K562 (cell line): ENCODE measurements around the gene SANBR. TPM values are rescaled to one million over a fixed set of nuclear protein-coding genes. Genes with fewer than 3 reads are reported as not detected.

Source experiments
- ATAC-seq: fragments of 200-7000 bp; cut with Tn5 transposase; 3 replicates; pipeline ENCODE4 v1.9.1; 2020; ENCODE audit warnings: moderate library complexity
- BruUV-seq: library from RNA; stranded (reverse); fragments of 400-500 nt; replicated peaks from 2 replicates; lab custom pipeline; 2021; lab: Mats Ljungman, UMichigan
- CTCF ChIA-PET: fragments of 300-600 bp; formaldehyde crosslinking; extraction: SDS; loops from one replicate; lab custom pipeline; 2021; ENCODE audit warnings: low intra/inter-chr PET ratio; lab: Yijun Ruan, JAX
- POLR2A ChIA-PET: fragments of 300-600, 350-650 bp; sonication (Branson Sonifier 250); formaldehyde crosslinking; extraction: SDS; loops from one replicate; lab custom pipeline; 2021; ENCODE audit warnings: antibody characterized with exemption, inconsistent platforms; lab: Yijun Ruan, JAX
- DNase-seq, 4 experiments: peaks; one replicate each; pipeline versions ENCODE4 v3.0.0 to v3.0.0-alpha.2; 2011 to 2018; ENCODE audit warnings: low spot score in 3 of 4, mixed read lengths in 3 of 4; ENCODE audit errors: extremely low read depth in 1 of 4
- FAIRE-seq: peaks from 2 replicates; lab custom pipeline; 2011; peaks lifted over from hg19 to GRCh38; lab: Jason Lieb, UNC
- H2AFZ ChIP-seq: 2 replicates; pipeline ENCODE4 v1.6.0; 2011; ENCODE audit warnings: low read depth, low read length, control low read depth, inconsistent platforms
- H3K27ac ChIP-seq: fragments of 200-600 bp; 3 replicates; pipeline ENCODE4 v1.8.0; 2011; ENCODE audit warnings: low read depth, mild to moderate bottlenecking, control low read depth, inconsistent platforms, low read length, moderate library complexity, mixed read lengths; ENCODE audit errors: extremely low read depth
- H3K27me3 ChIP-seq, 2 experiments: fragments of 300-600 bp in 1 of 2; 2 replicates in 1 of 2; 3 replicates in 1 of 2; pipeline versions ENCODE4 v1.6.0 to v1.8.0; 2011; ENCODE audit warnings: inconsistent platforms in 2 of 2, low read length in 2 of 2, mild to moderate bottlenecking in 1 of 2, mixed read lengths in 1 of 2, moderate library complexity in 1 of 2; ENCODE audit not compliant: control insufficient read depth in 2 of 2, insufficient read depth in 2 of 2
- H3K36me3 ChIP-seq: fragments of 300-600 bp; 3 replicates; pipeline ENCODE4 v1.8.0; 2011; ENCODE audit warnings: mild to moderate bottlenecking, low read length, inconsistent platforms; ENCODE audit not compliant: control insufficient read depth, insufficient read depth
- H3K4me1 ChIP-seq, 2 experiments: fragments of 200-600 bp in 1 of 2; replicated peaks in 1 of 2; 2 replicates in 1 of 2; 3 replicates in 1 of 2; pipeline versions ENCODE4 v1.5.1 to v1.8.0; 2011; ENCODE audit warnings: inconsistent platforms in 2 of 2, low read length in 2 of 2, mild to moderate bottlenecking in 1 of 2, mixed read lengths in 1 of 2, moderate library complexity in 1 of 2; ENCODE audit not compliant: control insufficient read depth in 2 of 2, insufficient read depth in 2 of 2
- H3K4me2 ChIP-seq: 2 replicates; pipeline ENCODE4 v1.6.1; 2011; ENCODE audit warnings: low read length, control low read depth, inconsistent platforms, mixed read lengths; ENCODE audit not compliant: insufficient read depth
- H3K4me3 ChIP-seq: fragments of 200-600 bp; sonication (generic), shearing (Covaris generic); 2 replicates; pipeline ENCODE4 v1.5.1; 2016; ENCODE audit warnings: control low read depth, inconsistent platforms
- H3K79me2 ChIP-seq: fragments of 200-600 bp; 3 replicates; pipeline ENCODE4 v1.8.0; 2011; ENCODE audit warnings: low read length, inconsistent platforms; ENCODE audit not compliant: control insufficient read depth, insufficient read depth
- H3K9ac ChIP-seq, 2 experiments: 2 replicates each; pipeline versions ENCODE4 v1.6.0 to v1.6.1; 2011; ENCODE audit warnings: low read depth in 2 of 2, low read length in 2 of 2, control low read depth in 1 of 2, inconsistent platforms in 1 of 2, mild to moderate bottlenecking in 1 of 2, mixed read lengths in 1 of 2; ENCODE audit not compliant: insufficient read depth in 1 of 2
- H3K9me1 ChIP-seq: one replicate; pipeline ENCODE4 v1.6.0; 2011; ENCODE audit warnings: inconsistent platforms, mild to moderate bottlenecking, low read length, moderate library complexity; ENCODE audit not compliant: control insufficient read depth, insufficient read depth
- H3K9me3 ChIP-seq: replicated peaks from 2 replicates; pipeline ENCODE4 v1.5.1; 2011; ENCODE audit warnings: low read depth, low read length, inconsistent platforms; ENCODE audit not compliant: control insufficient read depth, insufficient read depth
- H4K20me1 ChIP-seq: replicated peaks from 2 replicates; pipeline ENCODE4 v1.6.1; 2011; ENCODE audit warnings: low read length, inconsistent platforms, mixed read lengths; ENCODE audit not compliant: control insufficient read depth, insufficient read depth
- CUX1 ChIP-seq: fragments of 200-800 bp; sonication (Bioruptor generic); IDR thresholded peaks from 2 replicates; pipeline ENCODE4 v1.6.1; 2016; ENCODE audit warnings: missing genetic modification characterization, missing compliant biosample characterization
- E2F3 ChIP-seq: fragments of 250-450 bp; sonication (Bioruptor Pico); IDR thresholded peaks from 2 replicates; pipeline ENCODE4 v1.4.0; 2020; ENCODE audit warnings: mild to moderate bottlenecking
- HDAC2 ChIP-seq: fragments of 450-650 bp; IDR thresholded peaks from 2 replicates; pipeline ENCODE4 v1.6.1; 2016; ENCODE audit warnings: mild to moderate bottlenecking
- RBM15 ChIP-seq: fragments of 200-400 bp; formaldehyde crosslinking; IDR thresholded peaks from 2 replicates; pipeline ENCODE4 v1.6.1; 2018; ENCODE audit warnings: mild to moderate bottlenecking, low read length, moderate library complexity; ENCODE audit not compliant: insufficient read depth
- ZFX ChIP-seq: sonication (generic); formaldehyde crosslinking; IDR thresholded peaks from 2 replicates; pipeline ENCODE4 v1.8.0; 2022; ENCODE audit warnings: mild to moderate bottlenecking, missing genetic modification reagents, moderate library complexity
- ZZZ3 ChIP-seq: fragments of 450-650 bp; IDR thresholded peaks from 2 replicates; pipeline ENCODE4 v1.6.1; 2016; ENCODE audit warnings: antibody characterized with exemption, mild to moderate bottlenecking, moderate library complexity
- in situ Hi-C: fragments of 300-500 bp; cut with MboI; formaldehyde crosslinking; loops from 4 replicates; pipeline ENCODE4 v1.15.0; 2018; ENCODE audit warnings: inconsistent platforms, mixed read lengths
- intact Hi-C: fragments of 100-400 bp; cut with micrococcal nuclease; formaldehyde crosslinking; loops from 2 replicates; pipeline ENCODE4 v1.14.2; 2022
- polyA plus RNA-seq, 8 experiments: library from polyadenylated mRNA; depleted of rRNA in 4 of 8; stranded (reverse) in 5 of 8; unstranded in 3 of 8; fragments of >200 nt; fragmentation: Nextera tagmentation in 2 of 8; fragmentation: Illumina TruSeq in 1 of 8; extraction: Ambion mirVana in 2 of 8; extraction: Trizol in 1 of 8; gene quantifications; 2 replicates each; pipeline versions ENCODE4 v1.2.1 to v1.2.3, GENCODE V29; 2011 to 2014; ENCODE audit warnings: inconsistent platforms in 1 of 8, missing spikeins in 1 of 8
- total RNA-seq, 7 experiments: library from RNA; depleted of rRNA in 6 of 7; stranded (reverse); fragments of >200 nt in 6 of 7; fragmentation: Illumina TruSeq in 2 of 7; extraction: Trizol in 2 of 7; gene quantifications; 2 replicates each; pipeline versions ENCODE4 v1.2.1 to v1.2.3, GENCODE V29; 2011 to 2021; ENCODE audit warnings: low replicate concordance in 1 of 7

SANBR gene
- total and polyA plus RNA-seq, 9 of the 15 experiments (the other 6 are each of a cell fraction or from before 2014, with no cell fraction given): 1.5 to 7.7 (median 6.2) TPM

GRCh38 chr2:61111708-61112107, 46.0 kb downstream of the SANBR start:
- in situ Hi-C loops: no loop called here
- Histone ChIP-seq H2AFZ (no peak overlapping the region), H3K79me2 (no peaks in the 10 kb centered on the region), H3K9me3 (no peaks in the 10 kb centered on the region; the same call in 1 of the 2 replicates), H3K36me3 (no peaks in the 10 kb centered on the region), H3K4me1 (no peaks in the 10 kb centered on the region), H4K20me1 (no peaks in the 10 kb centered on the region), H3K27me3 (no peaks in the 10 kb centered on the region), H3K9ac (no peak overlapping the region), H3K27ac (no peak overlapping the region), H3K9me1 (no peaks in the 10 kb centered on the region), H3K4me2 (no peak overlapping the region)
- ChIA-PET POLR2A (no interaction called here), CTCF (no interaction called here)
- FAIRE-seq (no peak), DNase-seq (no peak), ATAC-seq (no peak)
- intact Hi-C loops: no loop called here
- no peak for TF ChIP-seq ZFX
- no peak for TF ChIP-seq E2F3 (CRISPR knock-in tag)
- no peak for TF ChIP-seq ZZZ3
- TF ChIP-seq RBM15: no peak
- no peak for TF ChIP-seq HDAC2
- no peak for TF ChIP-seq CUX1 (CRISPR knock-in tag)
- TF ChIP-seq, all 486 proteins: peak for 0
- BruUV-seq: no TSS peak
- no peak overlapping the region for H3K4me3 ChIP-seq
